Sciatic nerve (tissue), 2 donors: Measurements from ENCODE around the gene CFHR1. TPM values are rescaled to one million over a fixed set of nuclear protein-coding genes. Genes with fewer than 3 reads are reported as not detected.

Experiments used
- ATAC-seq: fragments of 200-7000 bp; cut with Tn5 transposase; one replicate; pipeline ENCODE4 v1.9.1; 2020; ENCODE audit warnings: mild to moderate bottlenecking, moderate library complexity
- DNase-seq: peaks from one replicate; pipeline ENCODE4 v3.0.0-alpha.2; 2020; ENCODE audit warnings: low spot score
- intact Hi-C: fragments of 100-400 bp; cut with DNase I; formaldehyde crosslinking; loops from one replicate; pipeline ENCODE4 v1.14.2; 2022
- total RNA-seq: library from RNA; stranded (reverse); fragmentation: NEBNext Ultra II Directional; extraction: Animal tissue kit (Norgen Biotek cat#: 25700); gene quantifications from one replicate; pipeline ENCODE4 v1.2.1, GENCODE V29; 2021
- donor health status: DM: no; HTN: no; CAD: no.
- donor health status: DM: no; HTN: no; CAD: no.

The CFHR1 gene
- total RNA-seq, 1 donor from 2014 or later, result 1.3 TPM

DNA sequence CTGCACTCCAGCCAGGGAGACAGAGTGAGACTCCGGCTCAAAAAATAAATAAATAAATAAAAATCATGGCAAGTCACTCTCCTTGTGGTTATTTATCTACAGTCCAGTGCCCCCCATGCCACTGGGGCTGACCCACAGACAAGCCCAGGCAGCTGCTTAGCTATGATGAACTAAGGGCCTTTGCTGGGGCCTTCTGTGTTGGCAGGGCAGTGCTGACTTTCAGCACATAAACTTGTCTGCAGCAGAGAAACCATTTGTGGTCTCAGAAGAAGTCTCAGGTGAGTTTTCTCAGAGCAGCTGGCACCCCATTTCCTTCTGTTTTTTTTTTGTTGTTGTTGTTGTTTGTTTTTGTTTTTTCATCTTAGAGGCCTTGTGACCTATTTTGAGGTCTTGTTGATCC lies 47.4 kb downstream of the CFHR1 start:
- intact Hi-C loops, result no loop called here

DNA sequence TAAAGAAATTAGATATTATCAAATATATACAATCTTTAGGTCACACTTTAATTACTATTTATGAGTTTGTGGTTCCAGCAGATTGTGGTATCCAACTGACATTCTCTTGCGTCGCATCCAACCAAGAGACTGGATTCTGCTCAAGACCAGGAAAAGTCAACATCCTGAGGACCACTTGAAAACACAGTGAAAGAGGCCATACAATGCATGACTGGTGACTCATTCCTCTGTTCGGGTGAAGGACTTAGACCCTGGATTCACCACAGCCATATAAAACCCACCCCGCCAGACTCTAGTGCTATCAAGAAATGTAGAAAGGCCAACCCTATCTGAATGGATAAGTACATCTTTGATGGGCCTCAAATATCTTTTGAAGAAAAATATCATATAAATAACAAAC lies 53.9 kb downstream of the CFHR1 start:
- intact Hi-C loops, result no loop called here
- DNase-seq (no peak), ATAC-seq (no peak)

More for the DNA sequence above, 47.4 kb downstream of the CFHR1 start:
- DNase-seq (no peak), ATAC-seq (no peak)

DNA sequence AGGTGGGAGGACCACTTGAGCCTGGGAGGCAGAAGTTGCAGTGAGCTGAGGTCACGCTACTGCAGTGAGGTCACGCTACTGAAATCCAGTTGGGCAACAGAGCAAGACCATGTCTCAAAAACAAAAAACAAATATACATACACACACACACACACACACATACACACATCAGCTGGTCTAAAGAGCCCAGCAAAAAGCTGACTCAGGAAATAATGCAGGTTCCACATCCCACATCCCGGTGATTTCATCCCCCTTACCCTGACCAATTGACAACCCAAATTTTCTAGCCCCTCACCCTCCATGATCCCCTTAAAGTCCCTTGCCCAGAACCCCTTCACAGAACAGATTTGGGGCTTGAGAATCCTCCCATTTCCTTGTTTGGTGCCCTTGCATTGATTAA lies 56.4 kb downstream of the CFHR1 start:
- intact Hi-C loops, result no loop called here
- DNase-seq (no peak), ATAC-seq (no peak)

DNA sequence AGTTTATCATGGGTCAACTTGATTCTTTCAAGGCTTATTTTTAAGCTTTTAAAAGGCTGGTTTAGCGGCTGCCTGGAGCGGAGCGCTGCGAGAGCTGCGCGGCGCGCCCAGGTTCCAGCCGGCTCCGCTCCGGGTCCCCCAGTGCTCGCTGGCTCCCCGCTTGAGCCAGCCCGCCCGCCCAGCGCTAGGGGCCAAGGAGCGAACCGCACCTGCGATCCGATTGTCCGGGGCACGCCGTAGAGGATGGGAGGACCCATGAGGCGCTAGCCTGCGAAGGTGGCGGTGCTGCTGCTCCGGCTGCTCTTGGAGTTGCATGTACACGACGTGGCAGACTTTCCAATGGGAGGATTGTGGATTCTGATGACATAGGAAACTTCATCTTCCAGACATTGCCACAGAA lies 58.4 kb downstream of the CFHR1 start:
- intact Hi-C loops, result no loop called here
- peak; percentile 32 for ATAC-seq

More for the DNA sequence above, 58.4 kb downstream of the CFHR1 start:
- DNase-seq, result no peak

Other genes starting within 250 kb of the CFHR1 start
- gene KCNT2, start 211.3 kb upstream of the CFHR1 start, total RNA-seq, result 10.6 TPM
- 299 TPM for gene CFH, start 167.7 kb upstream of the CFHR1 start, total RNA-seq
- gene CFHR3, start 44.9 kb upstream of the CFHR1 start, total RNA-seq, result 0.94 TPM
- gene CFHR4, start 68.3 kb downstream of the CFHR1 start, total RNA-seq, result not detected
- gene CFHR2, start 124.0 kb downstream of the CFHR1 start, total RNA-seq, result not detected
- gene CFHR5, start 157.8 kb downstream of the CFHR1 start, total RNA-seq, result not detected
- gene F13B, start 247.5 kb downstream of the CFHR1 start, total RNA-seq, result not detected